Stimulated activated CD8-positive, alpha-beta memory T cell treated with anti-CD3 and anti-CD28 coated beads, Interleukin-4, amount 100 ng/mL, for 24 hours (primary cell): Measurements from ENCODE around the gene CYP39A1.
"Not testable (repeated sequence)": the region's sequence is repeated elsewhere in the genome, so short reads cannot be mapped to it uniquely, and the experiment has no call there.

Experiments
- DNase-seq: peaks from one replicate; pipeline ENCODE4 v3.0.0-alpha.2; 2020; ENCODE audit warnings: low read depth

The CYP39A1 gene

GRCh38 chr6:46648869-46649492 lies 3.6 kb downstream of the CYP39A1 start:
- DNase-seq, result no peak

DNA sequence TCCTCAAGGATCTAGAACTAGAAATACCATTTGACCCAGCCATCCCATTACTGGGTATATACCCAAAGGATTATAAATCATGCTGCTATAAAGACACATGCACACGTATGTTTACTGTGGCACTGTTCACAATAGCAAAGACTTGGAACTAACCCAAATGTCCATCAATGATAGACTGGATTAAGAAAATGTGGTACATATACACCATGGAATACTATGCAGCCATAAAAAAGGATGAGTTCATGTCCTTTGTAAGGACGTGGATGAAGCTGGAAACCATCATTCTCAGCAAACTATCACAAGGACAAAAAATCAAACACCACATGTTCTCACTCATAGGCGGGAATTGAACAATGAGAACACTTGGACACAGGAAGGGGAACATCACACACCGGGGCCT lies 4.5 kb downstream of the CYP39A1 start:
- not testable (repeated sequence) for DNase-seq

DNA sequence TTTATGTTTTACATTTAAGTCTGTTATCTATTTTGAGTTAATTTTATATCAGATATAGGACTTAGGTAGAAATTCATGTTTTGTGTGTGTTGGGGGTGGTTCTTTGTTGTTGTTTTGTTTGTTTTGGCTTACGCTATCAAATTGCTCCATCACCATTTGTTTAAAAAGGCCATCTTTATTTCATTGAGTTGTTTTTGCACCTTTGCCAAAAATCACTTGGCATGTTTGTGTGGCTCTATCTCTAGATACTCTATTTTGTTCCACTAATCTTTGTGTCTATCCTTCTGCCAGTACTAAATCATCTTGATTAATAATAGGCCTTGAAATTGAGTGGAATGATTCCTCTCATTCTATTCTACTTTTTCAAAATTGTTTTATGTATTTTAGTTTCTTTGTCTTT lies 7.4 kb downstream of the CYP39A1 start:
- DNase-seq, result no peak

- no peak for DNase-seq
These were observed 9.5 kb downstream of the CYP39A1 start for GRCh38 chr6:46642928-46643751.

GRCh38 chr6:46638650-46639049 lies 14.0 kb downstream of the CYP39A1 start:
- DNase-seq, result no peak

GRCh38 chr6:46637933-46638332 lies 14.7 kb downstream of the CYP39A1 start:
- DNase-seq, result no peak

- no peak for DNase-seq
These were observed 15.5 kb downstream of the CYP39A1 start for GRCh38 chr6:46637145-46637544.

- no peak for DNase-seq
These were observed 17.2 kb downstream of the CYP39A1 start for GRCh38 chr6:46635462-46635861.

DNA sequence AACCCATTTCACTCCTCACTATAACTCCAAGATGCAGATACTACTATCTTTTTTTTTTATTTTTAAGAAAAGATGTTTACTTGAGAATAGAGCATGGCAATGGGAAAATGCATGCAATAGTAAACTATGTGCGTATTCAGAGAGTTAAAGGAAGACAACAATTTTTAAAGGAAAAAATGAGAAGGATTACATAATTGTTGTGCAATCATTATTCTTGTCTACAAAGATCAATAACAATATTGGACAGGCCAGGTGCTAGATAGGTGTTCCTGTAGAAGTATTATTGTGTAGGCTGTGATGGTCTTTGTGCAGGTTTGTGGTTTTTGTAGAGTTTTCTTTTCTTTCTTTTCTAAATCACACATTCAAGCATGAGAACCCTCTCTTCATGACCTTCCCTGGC lies 20.6 kb downstream of the CYP39A1 start:
- no peak for DNase-seq

DNA sequence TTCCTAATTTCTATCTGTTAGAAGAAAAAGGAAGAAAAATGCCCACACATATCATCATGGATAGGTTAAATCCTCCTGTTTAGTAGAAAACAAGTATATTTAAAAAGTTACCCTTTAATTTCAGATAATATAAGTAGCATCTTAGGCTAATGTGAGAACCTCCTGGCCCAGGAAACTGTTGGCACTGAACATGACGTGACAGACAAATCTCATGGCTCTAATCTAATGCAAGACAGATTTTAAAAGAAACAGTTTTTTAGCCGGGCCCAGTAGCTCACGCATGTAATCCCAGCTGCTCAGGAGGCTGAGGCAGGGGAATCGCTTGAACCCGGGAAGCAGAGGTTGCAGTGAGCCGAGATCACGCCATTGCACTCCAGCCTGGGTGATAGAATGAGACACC lies 22.9 kb downstream of the CYP39A1 start:
- DNase-seq, result no peak

DNA sequence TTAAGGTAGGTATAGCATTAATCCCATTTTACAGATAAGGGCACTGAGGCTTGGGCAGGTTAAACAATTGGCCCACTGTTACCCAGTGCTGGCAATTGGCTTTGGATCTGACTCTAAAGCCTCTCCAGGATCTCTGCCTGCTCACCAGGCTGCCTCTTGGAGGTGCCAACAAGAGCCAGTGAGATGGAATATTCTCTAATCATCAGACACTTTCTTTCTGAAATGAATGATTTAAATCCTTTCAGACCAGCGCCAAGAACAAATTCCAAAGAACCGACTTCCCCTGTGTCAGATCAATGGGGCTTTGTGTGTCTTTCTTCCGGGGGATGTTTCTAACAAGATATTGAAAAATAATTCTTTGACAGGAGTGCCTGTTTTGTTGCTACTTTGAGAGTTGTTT lies 23.6 kb downstream of the CYP39A1 start:
- no peak for DNase-seq

GRCh38 chr6:46628498-46628897 lies 24.1 kb downstream of the CYP39A1 start:
- DNase-seq, result no peak

GRCh38 chr6:46626976-46627375 lies 25.6 kb downstream of the CYP39A1 start:
- DNase-seq, result no peak

- DNase-seq, result no peak
These were observed 26.2 kb downstream of the CYP39A1 start for GRCh38 chr6:46626228-46626909.

DNA sequence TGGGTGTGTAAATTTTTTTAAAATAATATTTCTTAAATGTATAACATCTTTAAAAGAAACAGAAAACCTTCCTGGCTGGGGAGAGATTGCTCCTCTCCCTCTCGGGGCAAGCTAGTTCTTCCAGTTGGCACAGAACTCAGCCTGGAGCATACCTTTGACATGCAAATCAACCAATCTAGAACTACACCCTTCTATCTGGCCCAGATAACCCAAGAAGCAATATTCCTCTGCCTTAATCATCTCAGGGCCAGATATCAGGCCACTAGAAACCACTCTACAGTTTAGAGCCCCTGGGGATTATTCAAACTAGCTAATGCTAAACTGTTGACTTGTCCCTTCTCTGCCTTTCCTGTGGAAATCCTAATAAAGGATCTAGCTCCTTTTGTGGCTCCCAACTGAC lies 33.9 kb downstream of the CYP39A1 start:
- DNase-seq, result no peak

- DNase-seq, result no peak
These were observed 40.0 kb downstream of the CYP39A1 start for GRCh38 chr6:46612645-46613044.

DNA sequence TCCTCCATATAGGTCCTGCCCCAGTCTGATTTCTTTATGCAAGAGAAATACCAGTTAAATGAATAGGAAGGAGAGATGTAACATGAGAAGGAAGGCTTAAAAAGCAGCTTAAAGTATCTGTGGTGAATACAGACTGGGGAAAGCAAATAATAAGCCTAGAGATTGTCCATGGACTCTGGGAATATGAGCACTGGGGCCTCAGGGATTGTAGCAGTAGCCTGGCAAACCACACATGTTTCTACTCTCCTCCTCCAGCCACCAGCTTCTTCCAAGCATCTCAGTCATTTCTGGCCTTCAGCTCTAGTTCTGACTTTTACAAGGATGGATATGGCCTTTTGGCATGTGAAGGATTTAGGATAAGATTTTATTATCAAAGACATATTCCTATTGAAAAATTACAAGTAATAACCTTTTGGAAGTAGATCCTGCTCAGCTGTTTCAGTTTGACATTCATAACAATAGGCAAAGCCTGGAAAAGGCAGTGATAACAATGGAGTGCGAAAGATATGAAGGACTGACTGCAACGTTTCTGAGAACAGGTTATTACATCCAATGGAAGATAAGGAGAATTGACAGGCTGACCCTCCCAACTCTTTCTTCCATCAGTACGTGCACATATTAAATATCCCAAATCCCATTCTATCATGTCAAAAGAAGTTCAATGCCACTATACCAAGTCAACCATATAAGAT lies 41.6 kb downstream of the CYP39A1 start:
- DNase-seq, result no peak

DNA sequence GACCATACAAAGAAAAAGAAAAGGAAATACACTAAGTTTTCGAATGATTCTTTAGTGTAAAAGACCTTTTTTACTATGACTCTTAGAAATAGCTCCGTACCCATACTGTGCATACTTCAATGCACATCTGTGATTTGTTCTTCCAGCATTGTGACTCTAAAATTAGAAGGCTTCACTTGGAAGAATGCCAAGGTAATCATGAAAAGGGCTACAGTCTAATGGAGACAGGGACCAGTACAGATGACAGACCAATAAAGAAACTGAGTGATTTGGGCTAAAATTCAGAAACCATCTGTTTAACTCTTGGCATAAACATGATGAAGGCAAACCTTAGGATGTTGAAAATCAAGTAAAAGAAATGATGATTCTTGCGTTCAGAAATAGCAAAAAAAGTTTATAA lies 46.3 kb downstream of the CYP39A1 start:
- no peak for DNase-seq

DNA sequence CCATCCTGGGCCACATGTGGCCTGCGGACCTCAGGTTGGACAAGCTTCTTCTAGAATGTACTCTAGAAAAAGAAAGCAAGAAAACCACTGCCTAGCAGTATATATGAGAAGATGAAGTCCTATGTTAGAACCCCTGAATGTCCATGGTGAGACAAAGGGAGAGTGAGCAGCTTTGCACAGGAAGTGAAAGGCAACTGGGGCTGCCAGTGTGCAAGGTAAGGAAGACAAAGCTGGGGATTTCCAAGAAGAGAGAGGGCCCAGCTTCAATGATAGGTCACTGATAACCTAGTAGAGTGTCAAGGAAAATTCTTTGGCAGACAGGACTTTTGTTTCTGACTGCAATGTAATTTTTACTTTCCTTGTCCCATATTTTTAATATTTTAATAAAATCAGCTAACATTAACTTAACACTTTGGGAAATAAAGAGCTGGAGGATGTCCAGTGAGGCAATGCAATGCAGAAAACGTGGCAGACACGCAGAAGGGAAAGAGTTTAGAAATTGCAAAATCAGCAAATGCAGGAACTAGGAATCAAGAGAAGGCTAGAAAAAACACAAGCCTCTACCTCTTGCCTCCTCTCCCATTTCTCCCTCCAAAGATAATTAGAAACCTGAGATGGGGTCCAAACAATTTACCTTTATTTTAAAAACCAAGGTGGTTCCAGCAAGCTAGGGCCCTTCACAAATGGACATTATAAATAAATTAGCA lies 47.4 kb downstream of the CYP39A1 start:
- no peak for DNase-seq

- no peak for DNase-seq
These were observed 54.4 kb downstream of the CYP39A1 start for GRCh38 chr6:46598215-46598614.

DNA sequence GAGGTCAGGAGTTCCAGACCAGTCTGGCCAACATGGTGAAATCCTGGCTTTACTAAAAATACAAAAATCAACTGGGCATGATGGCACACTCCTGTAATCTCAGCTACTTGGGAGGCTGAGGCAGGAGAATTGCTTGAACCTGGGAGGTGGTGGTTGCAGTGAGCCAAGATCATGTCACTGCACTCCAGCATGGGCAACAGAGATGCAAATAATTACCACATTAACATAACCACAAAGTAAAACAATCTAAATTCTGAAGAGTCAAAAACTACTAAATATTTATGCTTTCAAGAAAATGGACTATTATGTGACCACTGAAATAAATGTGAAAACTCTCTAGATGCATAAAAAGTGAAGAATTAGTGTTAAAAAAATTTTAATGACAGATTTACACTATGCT lies 59.9 kb downstream of the CYP39A1 start:
- no peak for DNase-seq

DNA sequence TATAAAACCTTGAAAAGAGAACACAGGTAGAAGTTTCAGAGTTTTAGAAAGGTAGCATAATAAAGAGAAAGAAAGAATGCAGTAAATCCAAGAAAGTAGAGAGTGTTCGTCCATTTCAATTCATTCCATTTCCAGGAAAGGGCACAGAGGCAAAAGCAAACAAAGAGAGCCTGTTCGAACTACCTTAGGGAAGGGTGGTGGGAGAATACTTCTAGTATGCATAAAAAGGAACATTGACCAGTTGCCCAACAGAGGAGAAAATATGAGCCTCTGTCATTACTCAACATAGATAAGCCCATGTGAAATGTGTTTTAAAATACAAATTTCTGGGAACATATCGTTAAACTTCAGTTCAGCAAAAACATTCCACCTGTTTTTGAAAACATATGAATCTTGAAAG lies 60.6 kb downstream of the CYP39A1 start:
- DNase-seq, result no peak
